ENCODE measurements around the gene RAB10. TPM values are rescaled to one million over a fixed set of nuclear protein-coding genes. Genes with fewer than 3 reads are reported as not detected.

Gene RAB10
- polyA plus RNA-seq, 1 donor from 2014 or later = 169 TPM

DNA sequence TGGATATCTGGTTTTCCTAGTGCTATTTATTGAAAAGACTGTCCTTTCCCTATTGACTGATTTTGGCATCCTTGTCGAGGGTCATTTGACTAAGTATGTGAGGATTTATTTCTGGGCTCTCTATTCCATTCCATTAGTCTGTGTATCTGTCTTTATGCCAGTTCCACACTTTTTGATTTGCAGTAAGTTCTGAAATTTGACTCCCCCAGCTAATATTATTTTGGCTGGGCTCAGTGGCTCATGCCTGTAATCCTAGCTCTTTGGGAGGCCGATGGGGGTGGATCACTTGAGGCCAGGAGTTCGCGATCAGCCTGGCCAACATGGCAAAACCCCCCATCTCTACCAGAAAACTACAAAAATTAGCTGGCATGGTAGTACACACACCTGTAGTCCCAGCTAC, 92.2 kb downstream of the RAB10 start:
- no peak overlapping the region for H3K4me3 ChIP-seq (ENCODE audit: low read length)
- no peaks in the 10 kb centered on the region for H3K9me2 ChIP-seq (ENCODE audit: insufficient read depth, low read length)
- H3F3A ChIP-seq (ENCODE audit: insufficient read depth, low read length, poor library complexity, severe bottlenecking) = no peaks in the 10 kb centered on the region
- H4K20me1 ChIP-seq (ENCODE audit: insufficient read depth) = no peaks in the 10 kb centered on the region
- no peak overlapping the region for H3K27ac ChIP-seq (ENCODE audit: low read length)
- no peaks in the 10 kb centered on the region for H3K27me3 ChIP-seq (ENCODE audit: insufficient read depth, low read depth, low read length)
- no peak overlapping the region for H2AFZ ChIP-seq (ENCODE audit: low read depth, low read length)
- no peaks in the 10 kb centered on the region for H3K9me3 ChIP-seq (ENCODE audit: low read length)
- no peak overlapping the region for H3K4me2 ChIP-seq (ENCODE audit: low read length)
- H3K9ac ChIP-seq (ENCODE audit: low read length) = no peak overlapping the region
- no peaks in the 10 kb centered on the region for H3K79me2 ChIP-seq (replicated peaks; ENCODE audit: insufficient read depth, low read length)
- H3K36me3 ChIP-seq (ENCODE audit: insufficient read depth, low read length) = no peaks in the 10 kb centered on the region
- TF ChIP-seq TAF1 (IDR thresholded peaks at IDR 0.05; ENCODE audit: low read depth) (no peak), EZH2 (IDR thresholded peaks at IDR 0.05; ENCODE audit: borderline replicate concordance, insufficient read depth, low read length, poor library complexity, severe bottlenecking) (no peak), POLR2AphosphoS5 (IDR thresholded peaks at IDR 0.05) (no peak)

DNA sequence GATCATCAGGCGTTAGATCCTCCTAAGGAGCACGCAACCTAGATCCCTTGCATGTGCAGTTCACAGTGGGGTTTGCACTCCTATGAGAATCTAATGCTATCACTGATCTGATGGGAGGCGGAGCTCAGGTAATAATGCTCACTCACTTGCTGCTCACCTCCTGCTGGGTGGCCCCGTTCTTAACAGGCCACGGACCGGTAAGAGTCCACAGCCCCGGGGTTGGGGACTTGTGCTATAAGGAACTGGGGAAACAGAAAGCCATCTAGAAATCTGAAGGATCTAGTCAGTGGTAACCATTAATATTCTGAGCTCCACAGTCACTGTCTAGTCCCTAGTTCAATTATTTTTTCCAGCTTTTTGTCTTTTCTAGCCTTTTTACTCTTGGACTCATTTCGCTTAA, 94.3 kb downstream of the RAB10 start:
- TF ChIP-seq REST (IDR thresholded peaks at IDR 0.05; ENCODE audit: borderline replicate concordance) (no peak), POLR2AphosphoS5 (IDR thresholded peaks at IDR 0.05) (no peak), MXI1 (conservative IDR thresholded peaks at IDR 0.05; ENCODE audit: poor library complexity, severe bottlenecking) (no peak), TAF1 (IDR thresholded peaks at IDR 0.05; ENCODE audit: low read depth) (no peak), EZH2 (IDR thresholded peaks at IDR 0.05; ENCODE audit: borderline replicate concordance, insufficient read depth, low read length, poor library complexity, severe bottlenecking) (no peak), EP300 (conservative IDR thresholded peaks at IDR 0.05; ENCODE audit: poor library complexity, severe bottlenecking) (no peak), SMC3 (conservative IDR thresholded peaks at IDR 0.05; ENCODE audit: poor library complexity) (no peak), RAD21 (conservative IDR thresholded peaks at IDR 0.05) (no peak)
- TF ChIP-seq, protein P1, sequence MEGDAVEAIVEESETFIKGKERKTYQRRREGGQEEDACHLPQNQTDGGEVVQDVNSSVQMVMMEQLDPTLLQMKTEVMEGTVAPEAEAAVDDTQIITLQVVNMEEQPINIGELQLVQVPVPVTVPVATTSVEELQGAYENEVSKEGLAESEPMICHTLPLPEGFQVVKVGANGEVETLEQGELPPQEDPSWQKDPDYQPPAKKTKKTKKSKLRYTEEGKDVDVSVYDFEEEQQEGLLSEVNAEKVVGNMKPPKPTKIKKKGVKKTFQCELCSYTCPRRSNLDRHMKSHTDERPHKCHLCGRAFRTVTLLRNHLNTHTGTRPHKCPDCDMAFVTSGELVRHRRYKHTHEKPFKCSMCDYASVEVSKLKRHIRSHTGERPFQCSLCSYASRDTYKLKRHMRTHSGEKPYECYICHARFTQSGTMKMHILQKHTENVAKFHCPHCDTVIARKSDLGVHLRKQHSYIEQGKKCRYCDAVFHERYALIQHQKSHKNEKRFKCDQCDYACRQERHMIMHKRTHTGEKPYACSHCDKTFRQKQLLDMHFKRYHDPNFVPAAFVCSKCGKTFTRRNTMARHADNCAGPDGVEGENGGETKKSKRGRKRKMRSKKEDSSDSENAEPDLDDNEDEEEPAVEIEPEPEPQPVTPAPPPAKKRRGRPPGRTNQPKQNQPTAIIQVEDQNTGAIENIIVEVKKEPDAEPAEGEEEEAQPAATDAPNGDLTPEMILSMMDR (IDR thresholded peaks at IDR 0.05; ENCODE audit: poor library complexity, severe bottlenecking) = no peak
- Histone ChIP-seq H3K79me2 (replicated peaks; ENCODE audit: insufficient read depth, low read length) (peaks cover 5% of the 10 kb centered on the region), H3K4me2 (ENCODE audit: low read length) (no peak overlapping the region), H4K20me1 (ENCODE audit: insufficient read depth) (no peaks in the 10 kb centered on the region), H3K9ac (ENCODE audit: low read length) (no peak overlapping the region), H3K27ac (ENCODE audit: low read length) (no peak overlapping the region), H3F3A (ENCODE audit: insufficient read depth, low read length, poor library complexity, severe bottlenecking) (no peaks in the 10 kb centered on the region), H3K27me3 (ENCODE audit: insufficient read depth, low read depth, low read length) (no peaks in the 10 kb centered on the region), H3K9me2 (ENCODE audit: insufficient read depth, low read length) (no peaks in the 10 kb centered on the region), H3K36me3 (ENCODE audit: insufficient read depth, low read length) (no peaks in the 10 kb centered on the region), H3K4me3 (ENCODE audit: low read length) (no peak overlapping the region), H2AFZ (ENCODE audit: low read depth, low read length) (no peak overlapping the region), H3K9me3 (ENCODE audit: low read length) (no peaks in the 10 kb centered on the region)

GRCh38 chr2:26130763-26131162, 96.9 kb downstream of the RAB10 start:
- Histone ChIP-seq H4K20me1 (ENCODE audit: insufficient read depth) (no peaks in the 10 kb centered on the region), H3K27ac (ENCODE audit: low read length) (no peak overlapping the region), H3K79me2 (replicated peaks; ENCODE audit: insufficient read depth, low read length) (peaks cover 5% of the 10 kb centered on the region)

More at GRCh38 chr2:26130763-26131162, 96.9 kb downstream of the RAB10 start:
- Histone ChIP-seq H3K4me3 (ENCODE audit: low read length) (no peak overlapping the region), H2AFZ (ENCODE audit: low read depth, low read length) (no peak overlapping the region), H3K9me3 (ENCODE audit: low read length) (no peaks in the 10 kb centered on the region), H3K9me2 (ENCODE audit: insufficient read depth, low read length) (no peaks in the 10 kb centered on the region), H3K36me3 (ENCODE audit: insufficient read depth, low read length) (no peaks in the 10 kb centered on the region), H3K4me2 (ENCODE audit: low read length) (no peak overlapping the region), H3K27me3 (ENCODE audit: insufficient read depth, low read depth, low read length) (no peaks in the 10 kb centered on the region), H3F3A (ENCODE audit: insufficient read depth, low read length, poor library complexity, severe bottlenecking) (no peaks in the 10 kb centered on the region), H3K9ac (ENCODE audit: low read length) (no peak overlapping the region)
- TF ChIP-seq EZH2 (IDR thresholded peaks at IDR 0.05; ENCODE audit: borderline replicate concordance, insufficient read depth, low read length, poor library complexity, severe bottlenecking) (no peak), MXI1 (conservative IDR thresholded peaks at IDR 0.05; ENCODE audit: poor library complexity, severe bottlenecking) (no peak), REST (IDR thresholded peaks at IDR 0.05; ENCODE audit: borderline replicate concordance) (no peak), TAF1 (IDR thresholded peaks at IDR 0.05; ENCODE audit: low read depth) (no peak), EP300 (conservative IDR thresholded peaks at IDR 0.05; ENCODE audit: poor library complexity, severe bottlenecking) (no peak), RAD21 (conservative IDR thresholded peaks at IDR 0.05) (no peak), SMC3 (conservative IDR thresholded peaks at IDR 0.05; ENCODE audit: poor library complexity) (no peak), POLR2AphosphoS5 (IDR thresholded peaks at IDR 0.05) (no peak)
- TF ChIP-seq, protein P1 (IDR thresholded peaks at IDR 0.05; ENCODE audit: poor library complexity, severe bottlenecking) = no peak
